Measurements from ENCODE around the gene SKAP1.

SKAP1 gene

GRCh38 chr17:48162306-48162934 is 267.6 kb downstream of the SKAP1 start:
- H3K27ac Mint-ChIP-seq, result peak overlapping the region; percentile 69
- DNase-seq, result no peak
- H3K36me3 Mint-ChIP-seq (ENCODE audit: low read depth), result no peaks in the 10 kb centered on the region
- no peaks in the 10 kb centered on the region for H3K9me3 Mint-ChIP-seq
- H3K4me1 Mint-ChIP-seq, result peaks cover 57% of the 10 kb centered on the region
- TF ChIP-seq CTCF (IDR thresholded peaks at IDR 0.05), result no peak
- peaks cover 4% of the 10 kb centered on the region for H3K27me3 Mint-ChIP-seq (ENCODE audit: low read depth, poor library complexity)
- H3K4me3 Mint-ChIP-seq, result no peak overlapping the region

- H3K27ac Mint-ChIP-seq, result no peak overlapping the region
- peaks cover 61% of the 10 kb centered on the region for H3K4me1 Mint-ChIP-seq
- H3K36me3 Mint-ChIP-seq (ENCODE audit: low read depth), result no peaks in the 10 kb centered on the region
- H3K4me3 Mint-ChIP-seq, result no peak overlapping the region
- peaks cover 4% of the 10 kb centered on the region for H3K27me3 Mint-ChIP-seq (ENCODE audit: low read depth, poor library complexity)
- DNase-seq, result no peak
- no peaks in the 10 kb centered on the region for H3K9me3 Mint-ChIP-seq
- no peak for TF ChIP-seq CTCF (IDR thresholded peaks at IDR 0.05)
These were observed 268.7 kb downstream of the SKAP1 start for GRCh38 chr17:48161127-48161905.

- no peak for DNase-seq
- Mint-ChIP-seq H3K27ac (no peak overlapping the region), H3K27me3 (ENCODE audit: low read depth, poor library complexity) (no peaks in the 10 kb centered on the region), H3K9me3 (no peaks in the 10 kb centered on the region), H3K36me3 (ENCODE audit: low read depth) (no peaks in the 10 kb centered on the region), H3K4me3 (no peak overlapping the region), H3K4me1 (peaks cover 61% of the 10 kb centered on the region)
- no peak for TF ChIP-seq CTCF (IDR thresholded peaks at IDR 0.05)
These were observed 269.6 kb downstream of the SKAP1 start for GRCh38 chr17:48160177-48161081.

GRCh38 chr17:48159232-48159631 is 270.8 kb downstream of the SKAP1 start:
- no peak for TF ChIP-seq CTCF (IDR thresholded peaks at IDR 0.05)
- Mint-ChIP-seq H3K4me3 (no peak overlapping the region), H3K27ac (no peak overlapping the region), H3K36me3 (ENCODE audit: low read depth) (no peaks in the 10 kb centered on the region), H3K4me1 (peaks cover 64% of the 10 kb centered on the region), H3K9me3 (no peaks in the 10 kb centered on the region), H3K27me3 (ENCODE audit: low read depth, poor library complexity) (no peaks in the 10 kb centered on the region)
- no peak for DNase-seq

- Mint-ChIP-seq H3K4me3 (peak overlapping the region; percentile 11), H3K9me3 (no peaks in the 10 kb centered on the region), H3K4me1 (peaks cover 68% of the 10 kb centered on the region), H3K36me3 (ENCODE audit: low read depth) (no peaks in the 10 kb centered on the region), H3K27me3 (ENCODE audit: low read depth, poor library complexity) (peaks cover 5% of the 10 kb centered on the region), H3K27ac (no peak overlapping the region)
- TF ChIP-seq CTCF (IDR thresholded peaks at IDR 0.05), result no peak
- DNase-seq, result peak; percentile 40
These were observed 274.0 kb downstream of the SKAP1 start for GRCh38 chr17:48155889-48156611.

All from nephron progenitor cell (in vitro differentiated cells).